SK-N-SH (cell line): Measurements from ENCODE around the gene LLGL2. TPM values are rescaled to one million over a fixed set of nuclear protein-coding genes. Genes with fewer than 3 reads are reported as not detected.

Experiments
- CTCF ChIA-PET: fragments of 300-600, 350-600 bp; formaldehyde crosslinking; extraction: SDS; loops from one replicate; lab custom pipeline; 2021; lab: Yijun Ruan, JAX
- POLR2A ChIA-PET: fragments of 350-600 bp; sonication (Branson Sonifier 250); formaldehyde crosslinking; extraction: SDS; loops from one replicate; lab custom pipeline; 2020; ENCODE audit warnings: antibody characterized with exemption, inconsistent platforms; lab: Yijun Ruan, JAX
- DNase-seq: peaks from one replicate; pipeline ENCODE4 v3.0.0; 2012
- H2AFZ ChIP-seq: fragments of 200-600 bp; sonication (generic); 2 replicates; pipeline ENCODE4 v1.8.1; 2016; ENCODE audit warnings: antibody characterized with exemption, mild to moderate bottlenecking, low read depth
- H3F3A ChIP-seq: fragments of 200-600 bp; sonication (generic); replicated peaks from 2 replicates; pipeline ENCODE3; 2016; ENCODE audit warnings: antibody characterized with exemption, mild to moderate bottlenecking; ENCODE audit not compliant: insufficient read depth
- H3K27ac ChIP-seq, 2 experiments: fragments of 200-500 bp in 1 of 2; fragments of 200-600 bp in 1 of 2; sonication (Bioruptor generic) in 1 of 2; sonication (generic), shearing (Covaris generic) in 1 of 2; 2 replicates each; pipeline versions ENCODE4 v1.5.1 to v1.6.1; 2014 to 2016; ENCODE audit warnings: low read depth in 2 of 2, inconsistent platforms in 1 of 2, low read length in 1 of 2, mild to moderate bottlenecking in 1 of 2, mixed read lengths in 1 of 2
- H3K27me3 ChIP-seq: fragments of 200-600 bp; sonication (generic), shearing (Covaris generic); 2 replicates; pipeline ENCODE4 v1.6.1; 2016; ENCODE audit warnings: mixed run types; ENCODE audit not compliant: insufficient read depth
- H3K36me3 ChIP-seq, 2 experiments: fragments of 200-500 bp in 1 of 2; fragments of 200-600 bp in 1 of 2; sonication (Bioruptor generic) in 1 of 2; sonication (generic) in 1 of 2; replicated peaks in 1 of 2; 2 replicates each; pipeline versions ENCODE3 to v1.5.1; 2014 to 2016; ENCODE audit warnings: low read length in 1 of 2, mild to moderate bottlenecking in 1 of 2; ENCODE audit not compliant: insufficient read depth in 2 of 2, control insufficient read depth in 1 of 2
- H3K4me1 ChIP-seq, 2 experiments: fragments of 200-500 bp in 1 of 2; fragments of 200-600 bp in 1 of 2; sonication (Bioruptor generic) in 1 of 2; sonication (generic), shearing (Covaris generic) in 1 of 2; 2 replicates each; pipeline versions ENCODE4 v1.5.1 to v1.6.1; 2014 to 2016; ENCODE audit warnings: low read depth in 1 of 2, low read length in 1 of 2, mixed run types in 1 of 2; ENCODE audit not compliant: insufficient read depth in 2 of 2, control insufficient read depth in 1 of 2
- H3K4me2 ChIP-seq: fragments of 200-600 bp; sonication (generic), shearing (Covaris generic); 2 replicates; pipeline ENCODE4 v1.6.1; 2017; ENCODE audit warnings: mixed run types
- H3K4me3 ChIP-seq, 2 experiments: fragments of 200-500 bp in 1 of 2; fragments of 200-600 bp in 1 of 2; sonication (Bioruptor generic) in 1 of 2; sonication (generic), shearing (Covaris generic) in 1 of 2; 2 replicates each; pipeline versions ENCODE4 v1.5.1 to v1.8.1; 2014 to 2016; ENCODE audit warnings: low read depth in 2 of 2, inconsistent platforms in 1 of 2, low read length in 1 of 2, mild to moderate bottlenecking in 1 of 2, mixed read lengths in 1 of 2, moderate library complexity in 1 of 2
- H3K79me2 ChIP-seq: fragments of 200-600 bp; sonication (generic); 2 replicates; pipeline ENCODE4 v1.8.1; 2017; ENCODE audit warnings: mild to moderate bottlenecking; ENCODE audit not compliant: insufficient read depth
- H3K9ac ChIP-seq: fragments of 200-600 bp; sonication (generic); 2 replicates; pipeline ENCODE4 v1.6.1; 2017; ENCODE audit warnings: mixed run types
- H3K9me2 ChIP-seq: fragments of 200-600 bp; sonication (generic); 2 replicates; pipeline ENCODE4 v1.6.1; 2017; ENCODE audit warnings: mixed run types
- H3K9me3 ChIP-seq: fragments of 200-600 bp; sonication (generic); 2 replicates; pipeline ENCODE4 v1.6.1; 2017; ENCODE audit warnings: mixed run types, mild to moderate bottlenecking, moderate library complexity
- H4K20me1 ChIP-seq: fragments of 200-600 bp; sonication (generic); 2 replicates; pipeline ENCODE4 v1.6.1; 2017; ENCODE audit warnings: mild to moderate bottlenecking, mixed run types; ENCODE audit not compliant: insufficient read depth
- EP300 ChIP-seq, 2 experiments: IDR thresholded peaks; 2 replicates each; pipeline versions ENCODE4 v1.4.0 to v1.6.1; 2012; ENCODE audit warnings: borderline replicate concordance in 1 of 2, low read depth in 1 of 2, low read length in 1 of 2
- FOSL2 ChIP-seq: IDR thresholded peaks from 2 replicates; pipeline ENCODE4 v1.4.0; 2012; ENCODE audit warnings: low read depth, mild to moderate bottlenecking, moderate library complexity, borderline replicate concordance
- GABPA ChIP-seq: IDR thresholded peaks from 2 replicates; pipeline ENCODE4 v1.4.0; 2012; ENCODE audit warnings: low read depth, mild to moderate bottlenecking
- MEF2A ChIP-seq: IDR thresholded peaks from 2 replicates; pipeline ENCODE4 v1.4.0; 2012; ENCODE audit warnings: low read depth, borderline replicate concordance
- NFIC ChIP-seq: IDR thresholded peaks from 2 replicates; pipeline ENCODE4 v1.4.0; 2012; ENCODE audit warnings: borderline replicate concordance
- NRF1 ChIP-seq: IDR thresholded peaks from 2 replicates; pipeline ENCODE4 v1.6.1; 2012; ENCODE audit warnings: low read depth, mild to moderate bottlenecking, low read length
- RAD21 ChIP-seq: IDR thresholded peaks from 2 replicates; pipeline ENCODE4 v1.6.1; 2012; ENCODE audit warnings: mild to moderate bottlenecking, low read length
- RCOR1 ChIP-seq: fragments of 150-350 bp; IDR thresholded peaks from 2 replicates; pipeline ENCODE4 v1.6.1; 2017; ENCODE audit warnings: antibody characterized with exemption, low read length
- RFX5 ChIP-seq: IDR thresholded peaks from 2 replicates; pipeline ENCODE4 v1.6.1; 2012; ENCODE audit warnings: mild to moderate bottlenecking, improper control_type of control experiment, low read length
- RXRA ChIP-seq: IDR thresholded peaks from 2 replicates; pipeline ENCODE4 v1.4.0; 2012; ENCODE audit warnings: low read depth, mild to moderate bottlenecking, borderline replicate concordance
- SMC3 ChIP-seq: IDR thresholded peaks from 2 replicates; pipeline ENCODE4 v1.6.1; 2012; ENCODE audit warnings: low read depth, low read length, improper control_type of control experiment
- WGBS: methylation state at CpG from one replicate; pipeline ENCODE4 v1.1.6; 2017; ENCODE audit warnings: low lambda C conversion rate; 5-methylcytosine and 5-hydroxymethylcytosine counted together
- polyA plus RNA-seq, 3 experiments: library from polyadenylated mRNA; depleted of rRNA; stranded (reverse); fragments of >200 nt; gene quantifications; 2 replicates each; pipeline ENCODE4 v1.2.3, GENCODE V29; 2012
- TF ChIP-seq, protein P1 (sequence below): IDR thresholded peaks from 2 replicates; pipeline ENCODE4 v1.4.0; 2012; ENCODE audit warnings: low read depth, borderline replicate concordance
- TF ChIP-seq, protein P2 (sequence below): fragments of 150-350 bp; IDR thresholded peaks from 2 replicates; pipeline ENCODE4 v1.6.1; 2016; ENCODE audit warnings: mild to moderate bottlenecking, low read depth, low read length

The LLGL2 gene
- polyA plus RNA-seq, 1 of the 3 experiments (the other 2 are of a cell fraction): 6.7 TPM

DNA sequence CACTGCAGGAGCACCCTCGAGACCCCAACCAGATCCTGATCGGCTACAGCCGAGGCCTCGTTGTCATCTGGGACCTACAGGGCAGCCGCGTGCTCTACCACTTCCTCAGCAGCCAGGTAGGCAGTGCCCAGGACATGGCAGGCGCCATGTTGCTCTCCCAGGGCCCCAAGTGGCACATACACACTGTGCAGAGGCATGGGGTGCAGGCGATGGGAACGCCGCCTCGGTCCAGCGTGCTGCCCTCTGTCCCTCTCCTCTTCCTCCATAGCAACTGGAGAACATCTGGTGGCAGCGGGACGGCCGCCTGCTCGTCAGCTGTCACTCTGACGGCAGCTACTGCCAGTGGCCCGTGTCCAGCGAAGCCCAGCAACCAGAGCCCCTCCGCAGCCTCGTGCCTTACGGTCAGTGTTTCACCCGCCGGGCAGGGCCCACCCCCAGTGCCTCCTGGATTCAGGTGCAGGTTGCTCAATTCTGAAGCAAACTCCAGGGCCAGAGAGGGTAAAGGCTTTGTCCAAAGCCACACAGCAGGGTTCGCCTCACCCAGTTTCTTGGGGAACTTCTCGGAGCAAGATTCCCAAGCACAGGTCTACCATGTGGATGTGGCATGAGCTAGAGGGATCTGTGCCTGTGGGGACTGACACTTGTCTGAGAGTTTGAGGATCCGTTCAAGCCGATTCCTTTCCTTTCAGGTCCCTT is 37.7 kb downstream of the LLGL2 start:
- DNase-seq: no peak
- Histone ChIP-seq H3K4me3 (no peak overlapping the region), H3F3A (no peaks in the 10 kb centered on the region), H3K27me3 (no peaks in the 10 kb centered on the region), H3K9me2 (no peaks in the 10 kb centered on the region), H2AFZ (no peak overlapping the region), H3K4me1 (peaks cover 0 to 3% of the 10 kb centered on the region in 2 experiments; a peak in 1 of 4 replicates), H4K20me1 (no peaks in the 10 kb centered on the region), H3K9ac (no peak overlapping the region), H3K4me2 (no peak overlapping the region), H3K27ac (no peak overlapping the region), H3K36me3 (no peaks in the 10 kb centered on the region), H3K9me3 (no peaks in the 10 kb centered on the region), H3K79me2 (no peaks in the 10 kb centered on the region)
- WGBS: 85% methylated on average over 17 of the region's 28 CpGs
- CTCF ChIA-PET: interaction anchor here (1.6 kb wide), 1 partner anchor 70 kb away, joined by 4 read pairs; the partner anchor contains the start of gene SMIM5
- TF ChIP-seq EP300 (IDR thresholded peaks at IDR 0.05; ENCODE audit: borderline replicate concordance in 1 of 2, low read depth in 1 of 2, low read length in 1 of 2) (no peak), RAD21 (no peak), FOSL2 (no peak), RFX5 (no peak), GABPA (no peak), SMC3 (no peak), NRF1 (no peak), NFIC (no peak), RCOR1 (no peak), RXRA (no peak)
- POLR2A ChIA-PET: no interaction called here

DNA sequence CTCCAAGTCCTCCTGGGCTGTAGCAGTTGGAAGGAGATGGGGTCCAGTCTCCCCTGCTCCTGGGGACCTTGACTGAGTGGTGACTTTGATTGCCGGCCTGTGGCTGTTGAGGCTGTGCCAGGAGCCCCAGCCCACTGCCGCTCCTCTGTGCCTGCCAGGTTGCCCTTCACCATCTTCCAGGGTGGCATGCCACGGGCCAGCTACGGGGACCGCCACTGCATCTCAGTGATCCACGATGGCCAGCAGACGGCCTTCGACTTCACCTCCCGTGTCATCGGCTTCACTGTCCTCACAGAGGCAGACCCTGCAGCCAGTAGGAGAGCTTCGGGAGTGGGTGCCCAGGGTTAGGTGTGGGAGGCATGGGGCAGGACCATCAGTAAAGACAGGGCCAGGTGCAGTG is 38.7 kb downstream of the LLGL2 start:
- Histone ChIP-seq H3K79me2 (no peaks in the 10 kb centered on the region), H3K9me2 (no peaks in the 10 kb centered on the region), H3K9me3 (no peaks in the 10 kb centered on the region), H3K4me2 (no peak overlapping the region), H3K4me1 (no peaks in the 10 kb centered on the region), H4K20me1 (no peaks in the 10 kb centered on the region), H3K27me3 (no peaks in the 10 kb centered on the region), H3K36me3 (no peaks in the 10 kb centered on the region), H3K4me3 (no peak overlapping the region), H3K27ac (no peak overlapping the region), H3K9ac (no peak overlapping the region), H3F3A (no peaks in the 10 kb centered on the region), H2AFZ (no peak overlapping the region)
- no peak for DNase-seq
- 94% methylated on average over 7 of the region's 11 CpGs for WGBS
- TF ChIP-seq MEF2A: no peak
- TF ChIP-seq, protein P1, sequence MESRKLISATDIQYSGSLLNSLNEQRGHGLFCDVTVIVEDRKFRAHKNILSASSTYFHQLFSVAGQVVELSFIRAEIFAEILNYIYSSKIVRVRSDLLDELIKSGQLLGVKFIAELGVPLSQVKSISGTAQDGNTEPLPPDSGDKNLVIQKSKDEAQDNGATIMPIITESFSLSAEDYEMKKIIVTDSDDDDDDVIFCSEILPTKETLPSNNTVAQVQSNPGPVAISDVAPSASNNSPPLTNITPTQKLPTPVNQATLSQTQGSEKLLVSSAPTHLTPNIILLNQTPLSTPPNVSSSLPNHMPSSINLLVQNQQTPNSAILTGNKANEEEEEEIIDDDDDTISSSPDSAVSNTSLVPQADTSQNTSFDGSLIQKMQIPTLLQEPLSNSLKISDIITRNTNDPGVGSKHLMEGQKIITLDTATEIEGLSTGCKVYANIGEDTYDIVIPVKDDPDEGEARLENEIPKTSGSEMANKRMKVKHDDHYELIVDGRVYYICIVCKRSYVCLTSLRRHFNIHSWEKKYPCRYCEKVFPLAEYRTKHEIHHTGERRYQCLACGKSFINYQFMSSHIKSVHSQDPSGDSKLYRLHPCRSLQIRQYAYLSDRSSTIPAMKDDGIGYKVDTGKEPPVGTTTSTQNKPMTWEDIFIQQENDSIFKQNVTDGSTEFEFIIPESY: no peak
- no peak for TF ChIP-seq GABPA
- TF ChIP-seq, protein P2, sequence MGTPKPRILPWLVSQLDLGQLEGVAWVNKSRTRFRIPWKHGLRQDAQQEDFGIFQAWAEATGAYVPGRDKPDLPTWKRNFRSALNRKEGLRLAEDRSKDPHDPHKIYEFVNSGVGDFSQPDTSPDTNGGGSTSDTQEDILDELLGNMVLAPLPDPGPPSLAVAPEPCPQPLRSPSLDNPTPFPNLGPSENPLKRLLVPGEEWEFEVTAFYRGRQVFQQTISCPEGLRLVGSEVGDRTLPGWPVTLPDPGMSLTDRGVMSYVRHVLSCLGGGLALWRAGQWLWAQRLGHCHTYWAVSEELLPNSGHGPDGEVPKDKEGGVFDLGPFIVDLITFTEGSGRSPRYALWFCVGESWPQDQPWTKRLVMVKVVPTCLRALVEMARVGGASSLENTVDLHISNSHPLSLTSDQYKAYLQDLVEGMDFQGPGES: no peak
- POLR2A ChIA-PET: no interaction called here
- CTCF ChIA-PET: interaction anchor here (1.0 to 2.4 kb wide), 4 partner anchors 69 to 456 kb away, joined by 4 to 8 read pairs (median 6); partner anchors contain the start of gene SMIM5
